PC-9 (cell line): ENCODE results near the gene STX17. TPM values are rescaled to one million over a fixed set of nuclear protein-coding genes. Genes with fewer than 3 reads are reported as not detected.

Experiments
- BruUV-seq: library from RNA; stranded (reverse); fragments of 400-500 nt; replicated peaks from 2 replicates; lab custom pipeline; 2021; lab: Mats Ljungman, UMichigan
- CTCF ChIA-PET: fragments of 300-600 bp; sonication (Branson Sonifier 250); formaldehyde crosslinking; loops from one replicate; lab custom pipeline; 2022; ENCODE audit warnings: antibody characterized with exemption; lab: Charles Lee
- POLR2A ChIA-PET: fragments of 300-600 bp; sonication (Branson Sonifier 250); formaldehyde crosslinking; loops from one replicate; lab custom pipeline; 2022; ENCODE audit warnings: antibody characterized with exemption; ENCODE audit not compliant: unreplicated experiment; lab: Charles Lee
- DNase-seq, 2 experiments: peaks; one replicate each; pipeline versions ENCODE4 v3.0.0 to v3.0.0-alpha.2; 2015 to 2022; ENCODE audit warnings: mixed read lengths in 1 of 2
- H2AFZ ChIP-seq: fragments of 200-600 bp; sonication (generic); 2 replicates; pipeline ENCODE4 v1.8.1; 2017; ENCODE audit warnings: antibody characterized with exemption
- H3F3A ChIP-seq: fragments of 200-600 bp; sonication (generic); 2 replicates; pipeline ENCODE4 v1.8.1; 2017; ENCODE audit warnings: antibody characterized with exemption, mild to moderate bottlenecking, low read depth; ENCODE audit not compliant: insufficient read depth
- H3K27ac ChIP-seq: fragments of 200-600 bp; sonication (generic); 2 replicates; pipeline ENCODE4 v1.6.1; 2016; ENCODE audit warnings: mixed run types
- H3K27me3 ChIP-seq: fragments of 200-600 bp; sonication (generic); 2 replicates; pipeline ENCODE4 v1.6.1; 2016; ENCODE audit warnings: low read depth, mixed run types; ENCODE audit not compliant: insufficient read depth
- H3K36me3 ChIP-seq: fragments of 200-600 bp; sonication (generic); 2 replicates; pipeline ENCODE4 v1.6.1; 2016; ENCODE audit warnings: low read depth, mixed run types
- H3K4me1 ChIP-seq: fragments of 200-600 bp; sonication (generic); replicated peaks from 2 replicates; pipeline ENCODE4 v1.6.1; 2016; ENCODE audit warnings: mixed run types; ENCODE audit not compliant: insufficient read depth
- H3K4me2 ChIP-seq: fragments of 200-600 bp; sonication (generic); 2 replicates; pipeline ENCODE4 v1.6.1; 2017; ENCODE audit warnings: mixed run types
- H3K4me3 ChIP-seq: fragments of 200-600 bp; sonication (generic); 2 replicates; pipeline ENCODE4 v1.6.1; 2016; ENCODE audit warnings: mixed run types
- H3K79me2 ChIP-seq: fragments of 200-600 bp; sonication (generic); 2 replicates; pipeline ENCODE4 v1.6.1; 2017; ENCODE audit warnings: low read depth, mixed run types
- H3K9me2 ChIP-seq: fragments of 200-600 bp; sonication (generic); 2 replicates; pipeline ENCODE4 v1.8.1; 2017; ENCODE audit warnings: mild to moderate bottlenecking; ENCODE audit not compliant: insufficient read depth
- H3K9me3 ChIP-seq: fragments of 200-600 bp; sonication (generic); 2 replicates; pipeline ENCODE4 v1.8.1; 2016; ENCODE audit warnings: low read depth; ENCODE audit not compliant: insufficient read depth
- H4K20me1 ChIP-seq: fragments of 200-600 bp; sonication (generic); 2 replicates; pipeline ENCODE4 v1.8.1; 2017; ENCODE audit not compliant: insufficient read depth
- EZH2 ChIP-seq: fragments of 200-600 bp; sonication (generic); IDR thresholded peaks from 2 replicates; pipeline ENCODE4 v1.8.0; 2017; ENCODE audit warnings: antibody characterized with exemption, low read depth
- intact Hi-C: fragments of 100-400 bp; cut with micrococcal nuclease; formaldehyde crosslinking; loops from one replicate; pipeline ENCODE4 v1.10.0; 2022; ENCODE audit not compliant: unreplicated experiment
- total RNA-seq: library from RNA; stranded (reverse); gene quantifications from 2 replicates; pipeline ENCODE4 v1.2.3, GENCODE V29; 2021
- TF ChIP-seq, protein P1 (sequence below): fragments of 200-600 bp; sonication (generic); conservative IDR thresholded peaks from 2 replicates; pipeline ENCODE4 v1.6.1; 2017; ENCODE audit warnings: mixed run types, antibody characterized with exemption, mild to moderate bottlenecking, moderate library complexity

STX17 gene
- total RNA-seq, 1 experiment from 2014 or later, result 46.3 TPM

DNA sequence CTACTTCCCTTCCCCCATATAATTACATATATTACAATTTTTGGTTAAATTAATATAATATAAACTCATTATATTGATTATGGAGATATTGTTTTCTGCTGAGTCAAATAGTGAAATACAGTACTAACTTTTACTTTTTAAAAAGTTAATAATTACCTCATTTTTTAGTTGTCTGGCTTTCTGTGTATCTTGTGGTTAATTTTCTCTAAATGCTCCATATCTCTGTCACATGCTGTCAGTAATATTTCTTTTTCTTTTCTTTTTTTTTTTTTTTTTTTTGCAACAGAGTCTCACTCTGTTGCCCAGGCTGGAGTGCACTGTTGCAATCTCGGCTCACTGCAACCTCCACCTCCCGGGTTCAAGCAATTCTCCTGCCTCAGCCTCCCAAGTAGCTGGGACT, 23.2 kb downstream of the STX17 start:
- H3K4me3 ChIP-seq, result no peak overlapping the region
- intact Hi-C loops, result no loop called here
- DNase-seq, result no peak
- no peak overlapping the region for H3K4me2 ChIP-seq
- TF ChIP-seq EZH2, result no peak
- TF ChIP-seq, protein P1, sequence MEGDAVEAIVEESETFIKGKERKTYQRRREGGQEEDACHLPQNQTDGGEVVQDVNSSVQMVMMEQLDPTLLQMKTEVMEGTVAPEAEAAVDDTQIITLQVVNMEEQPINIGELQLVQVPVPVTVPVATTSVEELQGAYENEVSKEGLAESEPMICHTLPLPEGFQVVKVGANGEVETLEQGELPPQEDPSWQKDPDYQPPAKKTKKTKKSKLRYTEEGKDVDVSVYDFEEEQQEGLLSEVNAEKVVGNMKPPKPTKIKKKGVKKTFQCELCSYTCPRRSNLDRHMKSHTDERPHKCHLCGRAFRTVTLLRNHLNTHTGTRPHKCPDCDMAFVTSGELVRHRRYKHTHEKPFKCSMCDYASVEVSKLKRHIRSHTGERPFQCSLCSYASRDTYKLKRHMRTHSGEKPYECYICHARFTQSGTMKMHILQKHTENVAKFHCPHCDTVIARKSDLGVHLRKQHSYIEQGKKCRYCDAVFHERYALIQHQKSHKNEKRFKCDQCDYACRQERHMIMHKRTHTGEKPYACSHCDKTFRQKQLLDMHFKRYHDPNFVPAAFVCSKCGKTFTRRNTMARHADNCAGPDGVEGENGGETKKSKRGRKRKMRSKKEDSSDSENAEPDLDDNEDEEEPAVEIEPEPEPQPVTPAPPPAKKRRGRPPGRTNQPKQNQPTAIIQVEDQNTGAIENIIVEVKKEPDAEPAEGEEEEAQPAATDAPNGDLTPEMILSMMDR, result no peak
- BruUV-seq, result no TSS peak
- H3K27ac ChIP-seq, result no peak overlapping the region
- peaks cover 6% of the 10 kb centered on the region; the same call in 1 of the 2 replicates for H3K36me3 ChIP-seq
- no peaks in the 10 kb centered on the region for H3K9me2 ChIP-seq
- ChIA-PET CTCF (interaction anchor here (0.6 kb wide), 1 partner anchor 477 kb away, joined by 10 read pairs; no protein-coding TSS in a partner anchor), POLR2A (no interaction called here)
- H2AFZ ChIP-seq, result no peak overlapping the region
- no peaks in the 10 kb centered on the region for H3K27me3 ChIP-seq
- H3K79me2 ChIP-seq, result no peaks in the 10 kb centered on the region
- no peaks in the 10 kb centered on the region; the same call in 1 of the 2 replicates for H4K20me1 ChIP-seq
- no peaks in the 10 kb centered on the region for H3F3A ChIP-seq
- no peaks in the 10 kb centered on the region for H3K4me1 ChIP-seq
- peaks cover 8% of the 10 kb centered on the region; the same call in 1 of the 2 replicates for H3K9me3 ChIP-seq

DNA sequence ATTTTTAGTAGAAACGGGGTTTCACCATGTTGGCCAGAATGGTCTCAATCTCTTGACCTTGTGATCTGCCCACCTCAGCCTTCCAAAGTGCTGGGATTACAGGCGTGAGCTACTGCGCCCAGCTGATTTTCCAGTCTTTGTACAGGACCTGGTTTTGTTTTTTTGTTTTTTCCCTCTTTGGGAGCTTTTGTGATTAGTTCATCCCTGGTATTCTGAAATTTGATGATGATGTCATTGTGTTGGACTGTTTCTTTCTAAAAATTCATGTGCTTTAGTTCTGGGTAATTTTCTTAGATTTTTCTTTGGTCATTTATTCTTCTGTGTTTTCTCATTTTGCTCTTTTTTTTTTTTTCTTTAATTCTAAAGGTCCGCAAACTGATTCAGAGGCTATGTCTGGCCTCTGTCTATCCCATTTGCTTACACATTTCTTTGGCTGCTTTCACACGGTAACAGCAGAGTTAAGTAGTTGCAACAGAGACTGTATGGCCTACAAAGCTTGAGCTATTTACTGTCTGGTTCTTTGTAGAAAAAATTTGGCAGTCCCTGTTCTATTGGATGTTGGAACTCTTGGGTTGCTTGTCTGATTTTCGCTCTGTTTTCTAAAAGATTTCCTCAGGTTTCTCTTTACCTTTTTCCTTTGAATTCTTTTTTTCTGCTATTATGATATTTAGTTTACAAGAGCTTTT, 24.8 kb downstream of the STX17 start:
- DNase-seq, result no peak
- Histone ChIP-seq H4K20me1 (no peaks in the 10 kb centered on the region), H3K27ac (no peak overlapping the region), H3F3A (no peaks in the 10 kb centered on the region), H3K79me2 (no peaks in the 10 kb centered on the region), H3K27me3 (no peaks in the 10 kb centered on the region), H3K4me3 (no peak overlapping the region), H2AFZ (no peak overlapping the region), H3K9me3 (no peaks in the 10 kb centered on the region), H3K4me1 (no peaks in the 10 kb centered on the region), H3K36me3 (0 out of 2 replicates have a peak, but pooled peaks cover 6% of the 10 kb centered on the region), H3K9me2 (no peaks in the 10 kb centered on the region), H3K4me2 (no peak overlapping the region)
- intact Hi-C loops, result no loop called here
- CTCF ChIA-PET, result interaction anchor here (0.6 kb wide), 1 partner anchor 624 kb away, joined by 3 read pairs; no protein-coding TSS in a partner anchor
- POLR2A ChIA-PET, result interaction anchor here (0.6 to 0.7 kb wide), 2 partner anchors 25 to 524 kb away, joined by 4 to 20 read pairs; no protein-coding TSS in a partner anchor
- TF ChIP-seq, protein P1, result no peak
- no peak for TF ChIP-seq EZH2
- no TSS peak for BruUV-seq

DNA sequence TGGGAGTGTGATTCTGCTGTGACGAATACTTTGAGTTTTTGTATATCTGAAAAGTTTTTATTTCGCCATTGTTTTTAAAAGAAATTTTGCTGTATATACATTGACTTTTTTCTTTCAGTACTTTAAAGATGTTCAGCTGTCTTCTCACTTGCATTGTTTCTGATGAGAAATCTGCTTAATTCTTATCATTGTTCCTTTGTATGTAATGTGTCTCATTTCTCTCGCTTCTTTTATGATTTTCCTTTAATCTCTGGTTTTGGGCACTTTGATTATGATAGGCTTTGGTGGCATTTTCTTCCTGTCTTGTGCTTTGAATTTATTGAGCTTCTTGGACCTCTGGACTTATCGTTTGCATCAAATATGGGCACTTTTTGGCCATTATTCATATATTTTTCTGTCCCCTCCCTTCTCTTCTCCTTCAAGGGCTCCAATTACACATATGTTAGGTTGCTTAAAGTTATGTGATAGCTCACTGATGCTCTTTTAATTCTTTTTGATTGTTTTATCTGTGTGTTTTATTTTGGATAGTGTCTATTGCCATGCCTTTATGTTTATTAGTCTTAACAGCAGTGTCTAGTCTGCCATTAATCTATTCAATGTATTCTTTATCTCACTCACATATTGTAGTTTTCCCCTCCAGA, 30.6 kb downstream of the STX17 start:
- no peaks in the 10 kb centered on the region for H3K4me1 ChIP-seq
- no peaks in the 10 kb centered on the region for H3K27me3 ChIP-seq
- no peak for TF ChIP-seq EZH2
- ChIA-PET POLR2A (no interaction called here), CTCF (no interaction called here)
- H3K27ac ChIP-seq, result no peak overlapping the region
- no peak overlapping the region for H2AFZ ChIP-seq
- no peaks in the 10 kb centered on the region for H3K79me2 ChIP-seq
- no peak for DNase-seq
- H3K36me3 ChIP-seq, result no peaks in the 10 kb centered on the region
- no TSS peak for BruUV-seq
- no peak overlapping the region for H3K4me2 ChIP-seq
- H3F3A ChIP-seq, result no peaks in the 10 kb centered on the region
- intact Hi-C loops, result no loop called here
- no peaks in the 10 kb centered on the region; the same call in 1 of the 2 replicates for H4K20me1 ChIP-seq
- no peaks in the 10 kb centered on the region for H3K9me2 ChIP-seq
- no peak overlapping the region for H3K4me3 ChIP-seq
- no peaks in the 10 kb centered on the region for H3K9me3 ChIP-seq
